Measurements from ENCODE around the gene HMGB2. TPM values are rescaled to one million over a fixed set of nuclear protein-coding genes. Genes with fewer than 3 reads are reported as not detected.

The HMGB2 gene
- 42.1 TPM for total RNA-seq
- long read RNA-seq, transcript HMGB2-201 (5 exons, 1,889 nt): major isoform, 8 of 11 reads
- long read RNA-seq, partial matches to known transcripts: 0 of 11 reads
- long read RNA-seq, other reads (novel, unspliced or antisense): 0 of 11 reads

DNA sequence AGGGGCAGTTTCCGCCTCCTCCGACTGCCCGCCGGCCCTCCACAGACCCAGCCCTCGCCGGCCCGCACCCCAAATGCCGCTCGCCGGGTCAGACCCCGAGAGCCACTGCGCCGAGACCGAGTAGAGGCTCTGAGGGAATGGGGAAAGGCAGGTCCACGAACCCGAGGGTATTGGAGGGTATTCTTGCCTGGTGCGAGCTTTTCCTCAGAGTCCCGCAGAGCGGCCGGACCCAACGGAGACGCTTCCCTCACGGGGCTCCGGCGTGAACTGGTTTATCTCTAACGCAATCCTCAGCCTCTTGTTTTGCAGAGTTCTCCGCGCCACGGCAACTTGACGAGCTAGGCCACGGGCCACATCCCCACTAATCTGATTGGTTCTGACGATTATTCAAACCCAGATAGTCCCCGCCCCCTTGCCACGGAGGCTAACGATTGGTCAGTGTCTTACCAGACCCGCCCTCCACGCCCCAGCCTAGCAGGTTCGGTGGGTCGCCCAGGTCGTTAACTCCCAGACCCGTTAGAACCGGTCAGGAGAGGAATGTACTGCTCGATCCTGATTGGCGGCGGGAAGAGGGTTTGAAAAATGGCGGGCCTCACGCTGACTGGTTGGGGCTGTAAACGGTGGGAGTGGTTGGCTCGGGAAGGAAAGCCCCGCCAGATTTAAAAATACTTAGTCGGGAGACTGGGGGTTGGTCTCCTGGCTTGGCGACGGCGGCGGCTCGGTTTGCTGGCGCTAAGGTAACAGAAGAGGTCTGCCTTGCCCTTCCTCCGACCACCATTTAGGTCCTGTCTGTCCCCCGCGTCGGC lies at the start of gene HMGB2:
Gene HMGB2 (minus strand): TSS at position 274 of the 806 bp plus-strand sequence. CDS start 709 bp downstream, outside the sequence.
- intact Hi-C loops (cut with DNase I): loop anchor here (1.0 to 5.0 kb wide), 2 partner anchors 36 to 78 kb away; partner anchors contain the start of gene SAP30
- peak; percentile 100 for DNase-seq (ENCODE audit: missing footprints)
- ATAC-seq: peak; percentile 99

DNA sequence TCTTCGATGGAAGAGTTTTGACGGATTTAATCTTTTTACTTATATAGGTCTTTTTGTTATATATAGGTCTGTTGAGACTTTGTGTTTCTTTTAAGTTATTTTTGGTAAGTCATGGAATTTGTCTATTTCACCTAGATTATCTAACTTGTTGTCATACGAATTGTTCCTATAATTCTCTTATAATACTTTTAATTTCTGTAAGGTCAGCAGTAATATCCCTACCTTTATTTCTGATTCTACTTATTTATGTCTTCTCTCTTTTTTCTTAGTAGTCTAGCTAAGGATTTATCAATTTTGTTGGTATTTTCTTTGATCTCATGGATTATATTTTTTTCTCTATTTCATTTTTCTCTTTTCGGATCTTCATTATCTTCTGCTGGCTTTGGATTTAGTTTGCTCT lies 48.2 kb upstream of the HMGB2 start:
- DNase-seq (ENCODE audit: missing footprints) (no peak), ATAC-seq (no peak)
- intact Hi-C loops (cut with DNase I): no loop called here

DNA sequence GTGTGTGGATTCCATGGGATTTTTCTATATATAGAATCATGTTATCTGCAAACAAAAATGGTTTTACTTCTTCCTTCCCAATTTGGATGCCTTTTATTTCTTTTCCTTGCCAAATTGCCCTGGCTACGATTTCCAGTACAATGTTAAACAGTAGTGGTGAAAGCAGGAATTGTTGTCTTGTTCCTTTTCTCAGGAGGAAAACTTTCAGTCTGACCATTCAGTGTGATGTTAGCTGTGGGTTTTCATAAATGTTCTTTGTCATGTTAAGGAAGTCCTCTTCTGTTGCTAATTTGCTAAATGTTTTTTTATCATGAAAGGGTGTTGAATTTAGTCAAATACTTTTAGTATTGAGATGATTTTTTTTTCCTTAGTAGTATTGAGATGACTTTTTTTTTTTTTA lies 47.5 kb upstream of the HMGB2 start:
- intact Hi-C loops (cut with DNase I): no loop called here
- ATAC-seq (no peak), DNase-seq (ENCODE audit: missing footprints) (no peak)

DNA sequence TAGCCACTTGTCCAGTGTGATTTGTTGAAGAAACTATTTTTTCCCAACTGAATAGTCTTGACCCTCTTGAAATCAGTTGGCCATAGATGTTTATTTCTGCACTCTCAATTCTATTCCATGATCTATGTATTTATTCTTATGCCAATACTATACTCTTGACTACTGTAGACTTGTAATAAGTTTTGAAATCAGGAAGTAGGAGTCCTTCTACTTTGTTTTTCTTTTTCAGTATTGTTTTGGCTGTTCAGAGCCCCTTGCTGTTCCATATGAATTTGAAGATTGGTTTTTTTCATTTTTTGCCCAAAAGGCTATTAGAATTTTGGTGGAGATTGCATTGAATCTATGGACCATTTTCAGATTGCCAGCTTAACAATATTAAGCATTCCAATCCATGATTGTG lies 46.8 kb upstream of the HMGB2 start:
- DNase-seq (ENCODE audit: missing footprints) (no peak), ATAC-seq (no peak)
- intact Hi-C loops (cut with DNase I): no loop called here

DNA sequence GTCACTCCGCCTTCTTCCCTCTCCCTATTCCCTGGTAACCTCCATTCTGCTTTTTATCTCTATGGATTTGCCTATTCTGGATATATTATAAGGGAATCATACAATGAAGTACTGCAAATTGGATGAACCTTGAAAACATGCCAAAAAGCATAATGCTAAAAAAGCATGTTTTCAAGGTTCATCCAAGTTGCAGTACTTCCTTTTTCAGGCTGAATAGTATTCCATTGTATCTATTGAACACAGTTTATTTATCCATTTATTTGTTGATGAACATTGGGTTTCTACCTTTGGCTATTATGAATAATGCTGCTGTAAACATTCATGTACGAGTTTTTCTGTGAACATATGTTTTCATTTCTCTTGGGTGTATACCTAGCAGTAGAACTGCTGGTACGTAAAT lies 45.8 kb upstream of the HMGB2 start:
- ATAC-seq: no peak
- intact Hi-C loops (cut with DNase I): no loop called here
- DNase-seq (ENCODE audit: missing footprints): no peak

DNA sequence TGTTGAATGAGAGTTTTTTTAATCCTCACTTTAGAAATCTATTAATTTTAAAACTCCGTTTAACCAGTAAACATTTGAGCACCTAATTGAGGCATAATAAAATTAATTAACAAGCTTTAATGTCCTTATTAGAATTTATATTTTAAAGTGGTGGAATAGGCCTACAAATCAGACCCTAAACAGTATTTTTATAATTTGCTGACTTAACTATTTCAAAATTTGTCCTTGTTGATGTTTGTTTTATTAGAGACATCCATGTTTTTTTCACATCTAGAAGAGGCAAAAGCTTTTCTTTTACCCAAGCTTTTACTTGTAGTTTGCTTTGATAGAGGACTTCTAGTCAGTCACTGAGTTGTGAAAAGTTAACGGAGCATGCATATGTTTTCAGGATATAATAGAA lies 40.4 kb upstream of the HMGB2 start:
- no peak for DNase-seq (ENCODE audit: missing footprints)
- intact Hi-C loops (cut with DNase I): no loop called here

DNA sequence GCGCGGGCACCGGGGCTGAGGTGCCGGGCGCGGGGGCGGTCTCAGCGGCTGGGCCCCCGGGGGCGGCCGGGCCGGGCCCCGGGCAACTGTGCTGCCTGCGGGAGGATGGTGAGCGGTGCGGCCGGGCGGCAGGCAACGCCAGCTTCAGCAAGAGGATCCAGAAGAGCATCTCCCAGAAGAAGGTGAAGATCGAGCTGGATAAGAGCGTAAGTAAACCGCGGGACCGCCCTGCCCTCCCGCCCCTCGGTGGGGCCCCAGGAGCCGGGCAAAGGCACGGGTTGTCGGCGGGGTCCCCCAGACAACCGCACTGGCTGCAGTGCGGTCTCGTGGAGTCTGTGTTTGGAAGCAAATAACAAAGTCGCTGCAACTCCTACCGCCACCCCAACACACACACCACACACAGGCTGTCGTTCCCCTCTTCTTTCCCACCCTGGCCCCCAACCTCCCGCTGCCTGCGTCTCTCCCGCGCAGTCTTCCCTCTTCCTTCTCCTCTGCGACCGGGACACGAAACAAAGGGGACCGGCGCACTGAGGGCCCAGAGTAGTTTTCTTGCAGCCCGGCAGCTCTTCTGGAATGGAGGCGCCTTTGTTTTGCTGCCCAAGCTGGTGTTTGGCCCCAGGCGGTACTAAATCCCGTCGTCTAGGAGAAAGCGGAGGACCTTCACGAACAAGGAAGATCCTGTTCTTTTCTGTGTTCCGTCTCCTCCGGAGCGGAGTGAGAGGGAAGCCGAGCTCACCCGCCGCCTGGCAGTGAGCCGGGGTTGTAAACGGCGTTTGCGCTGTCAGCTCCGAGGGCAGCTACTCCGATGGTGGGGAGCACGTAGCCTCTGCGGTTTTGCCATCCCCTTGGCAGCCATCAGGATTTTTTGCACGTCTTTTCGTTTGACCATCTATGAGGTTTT lies 37.4 kb upstream of the HMGB2 start:
- peak; percentile 28 for ATAC-seq
- intact Hi-C loops (cut with DNase I): loop anchor here (2.0 kb wide), 1 partner anchor 39 kb away; no protein-coding TSS in a partner anchor

More for the DNA sequence above, 40.4 kb upstream of the HMGB2 start:
- ATAC-seq: no peak

DNA sequence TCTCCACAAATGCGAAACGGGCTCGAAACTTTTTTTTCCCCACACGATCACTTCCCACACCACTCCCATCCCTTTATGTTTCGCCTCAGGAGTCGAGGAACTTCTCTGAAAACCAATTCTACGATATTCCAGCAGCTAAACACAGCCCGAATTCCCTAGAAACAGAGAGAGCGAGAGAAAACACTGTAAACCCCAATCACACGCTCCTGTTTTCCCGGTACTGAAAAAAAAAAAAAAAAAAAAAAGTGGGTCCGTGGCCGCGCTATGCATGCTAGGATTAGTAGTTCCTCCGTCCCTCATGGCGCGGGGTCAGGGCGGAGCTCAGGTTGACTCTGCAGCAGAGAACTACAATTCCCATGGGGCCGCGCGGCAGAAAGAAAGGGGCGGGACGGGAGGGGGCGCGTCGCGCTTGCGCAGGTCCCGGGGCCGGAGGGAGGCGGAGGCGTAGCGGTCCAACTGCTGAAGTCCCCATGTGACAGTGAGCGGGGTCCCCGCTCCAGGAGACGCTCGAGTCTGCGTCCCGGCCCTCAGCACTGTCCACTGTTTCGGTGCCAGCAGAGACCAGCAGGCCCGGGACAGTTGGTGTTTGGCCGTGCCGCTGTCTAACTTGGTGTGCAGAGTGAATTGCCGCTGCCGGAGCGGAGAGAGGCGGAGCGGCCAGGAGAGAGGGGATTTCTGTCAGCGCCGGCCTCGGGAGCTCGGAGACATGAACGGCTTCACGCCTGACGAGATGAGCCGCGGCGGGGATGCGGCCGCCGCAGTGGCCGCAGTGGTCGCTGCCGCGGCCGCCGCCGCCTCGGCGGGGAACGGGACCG lies 36.5 kb upstream of the HMGB2 start, which contains the start of gene SAP30:
Gene SAP30 (plus strand): TSS at position 478 of the 815 bp plus-strand sequence. CDS start 229 bp downstream, at position 707.
- ATAC-seq (peak; percentile 98), DNase-seq (ENCODE audit: missing footprints) (peak; percentile 99)
- intact Hi-C loops (cut with DNase I): loop anchor here (1.0 kb wide), 1 partner anchor 36 kb away; the partner anchor contains the start of gene HMGB2

More for the DNA sequence above, 37.4 kb upstream of the HMGB2 start:
- peak; percentile 86 for DNase-seq (ENCODE audit: missing footprints)

DNA sequence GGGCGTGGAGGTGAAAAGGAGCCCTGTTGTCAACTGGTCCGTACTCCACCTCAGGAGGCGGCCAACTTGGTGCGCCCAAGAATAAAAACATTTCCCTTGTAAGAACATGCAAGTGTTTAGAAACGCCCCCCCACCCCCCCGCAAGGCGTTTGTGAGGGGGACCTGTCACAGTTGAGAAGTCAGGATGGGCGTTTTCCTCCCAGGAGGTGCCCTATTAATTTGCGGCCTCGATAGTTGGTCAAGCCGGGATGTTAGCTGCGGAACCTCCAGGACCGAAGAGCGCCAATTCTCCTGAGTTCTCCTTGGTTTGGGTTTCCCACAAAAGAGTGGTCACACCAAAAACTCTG lies 35.9 kb upstream of the HMGB2 start:
- DNase-seq (ENCODE audit: missing footprints) (peak; percentile 81), ATAC-seq (peak; percentile 8)
- intact Hi-C loops (cut with DNase I): loop anchor here (1.0 kb wide), 1 partner anchor 36 kb away; the partner anchor contains the start of gene HMGB2

DNA sequence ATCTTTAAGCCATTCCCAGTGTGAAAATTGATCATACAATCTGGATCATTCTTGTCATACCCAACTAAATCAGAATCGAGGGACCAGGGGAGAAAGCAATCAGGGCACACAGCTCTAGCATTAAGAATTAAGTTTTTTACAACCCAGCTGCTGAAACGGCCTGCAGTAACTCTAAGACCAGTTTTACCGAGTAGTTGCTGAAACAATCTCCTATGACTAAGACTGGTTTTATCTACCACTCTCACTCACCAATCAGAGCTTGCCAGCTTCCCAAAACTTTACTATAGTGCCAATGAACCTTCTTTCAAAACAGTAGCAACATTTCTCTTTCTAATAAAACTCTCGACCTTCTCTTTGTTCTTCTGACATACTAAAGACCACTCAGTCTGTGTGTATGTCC lies 33.8 kb upstream of the HMGB2 start:
- intact Hi-C loops (cut with DNase I): no loop called here
- ATAC-seq: no peak

DNA sequence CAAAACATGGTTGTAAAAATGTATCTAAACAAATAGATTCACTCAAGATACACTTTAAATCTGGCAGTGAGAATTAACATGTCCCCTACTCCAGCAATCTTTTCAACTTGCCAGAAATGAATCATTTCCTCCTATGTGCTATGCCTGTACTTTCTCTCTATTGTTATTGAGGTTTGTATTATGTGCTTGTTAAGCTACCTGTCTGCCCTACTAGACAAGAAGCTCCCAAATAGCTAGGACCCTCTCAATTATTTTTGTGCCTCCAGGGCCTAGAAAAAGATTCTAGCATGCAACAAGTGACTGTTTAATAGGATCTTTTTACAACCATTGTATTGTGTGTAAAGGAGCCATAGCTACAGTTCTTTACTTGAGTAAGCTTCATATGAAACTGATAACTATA lies 33.1 kb upstream of the HMGB2 start:
- intact Hi-C loops (cut with DNase I): no loop called here
- ATAC-seq (no peak), DNase-seq (ENCODE audit: missing footprints) (no peak)

More for the DNA sequence above, 33.8 kb upstream of the HMGB2 start:
- DNase-seq (ENCODE audit: missing footprints): no peak

DNA sequence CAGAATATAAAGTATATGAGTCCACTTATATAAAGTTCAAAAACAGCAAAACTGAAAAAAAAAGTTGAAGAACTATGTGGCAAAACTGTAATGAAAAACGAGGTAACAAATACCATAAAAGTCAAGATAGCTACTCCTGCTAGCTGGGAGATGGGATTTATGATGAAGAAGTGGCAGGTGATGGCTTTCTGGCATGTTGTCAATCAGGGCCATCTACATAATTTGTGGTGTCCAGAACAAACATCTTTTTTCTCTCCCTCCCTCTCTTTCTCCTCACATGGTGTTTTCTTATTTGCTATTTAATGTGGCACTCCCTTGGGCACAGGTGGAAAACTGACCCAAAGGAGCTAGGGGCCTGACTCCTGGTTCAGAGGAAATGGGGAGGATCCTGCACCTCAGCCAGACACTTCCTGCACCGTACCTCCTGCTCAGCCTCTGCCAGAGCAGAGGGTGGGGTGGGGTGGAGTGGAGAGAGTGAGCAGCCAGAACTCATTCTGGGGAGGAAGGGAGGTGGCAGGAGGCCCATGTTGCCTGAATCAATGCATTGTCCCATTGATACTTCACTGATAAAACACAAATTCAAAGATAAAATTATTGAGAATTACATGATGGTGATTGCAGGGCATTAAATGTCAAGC lies 31.3 kb upstream of the HMGB2 start:
- DNase-seq (ENCODE audit: missing footprints) (no peak), ATAC-seq (no peak)
- intact Hi-C loops (cut with DNase I): no loop called here

DNA sequence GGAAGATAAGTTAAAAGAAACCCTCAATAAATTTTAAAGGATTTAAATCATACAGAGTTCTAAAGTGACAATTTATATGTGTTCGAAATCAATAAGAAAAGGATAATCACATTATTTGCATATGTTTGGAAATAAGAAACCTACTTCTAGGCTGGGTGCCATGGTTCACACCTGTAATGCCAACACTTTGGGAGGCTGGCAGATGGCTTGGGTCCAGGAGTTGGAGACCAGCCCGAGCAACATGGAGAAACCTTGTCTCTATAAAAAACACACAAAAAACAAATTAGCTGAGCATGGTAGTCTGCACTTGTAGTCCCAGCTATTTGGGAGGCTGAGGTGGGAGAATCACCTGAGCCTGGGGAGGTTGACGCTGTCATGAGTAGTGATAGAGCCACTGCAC lies 28.5 kb upstream of the HMGB2 start:
- intact Hi-C loops (cut with DNase I): no loop called here
- ATAC-seq (no peak), DNase-seq (ENCODE audit: missing footprints) (no peak)

DNA sequence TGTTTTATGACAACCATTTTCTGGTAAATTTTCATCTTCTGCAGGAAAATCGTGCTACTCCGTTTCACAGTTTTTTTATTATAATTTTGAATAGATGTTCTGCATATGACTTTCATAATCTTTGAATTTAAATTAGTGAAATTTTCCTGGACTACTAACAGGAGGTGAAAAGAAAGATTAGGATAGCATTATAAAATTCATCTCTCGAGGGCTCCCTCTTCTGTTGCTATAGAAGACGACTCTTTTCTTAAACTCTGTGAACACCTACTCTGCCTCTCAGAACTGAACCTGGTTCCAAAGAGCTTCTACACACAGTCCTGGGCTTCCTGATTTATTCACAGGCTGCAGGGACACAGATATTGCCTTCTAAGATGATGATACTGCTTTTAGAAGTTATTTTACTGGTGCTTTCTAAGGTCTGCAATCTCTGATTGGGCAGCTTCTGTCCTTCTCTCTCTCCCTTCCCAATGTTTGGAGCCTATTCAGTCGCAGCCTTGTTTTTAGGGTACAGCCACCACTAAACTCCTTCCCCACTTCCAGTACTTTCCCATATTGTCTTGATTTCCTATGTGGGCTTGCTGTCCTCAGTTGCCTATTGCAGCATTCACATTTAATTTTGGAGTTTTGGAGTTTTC lies 26.5 kb upstream of the HMGB2 start:
- DNase-seq (ENCODE audit: missing footprints) (no peak), ATAC-seq (no peak)
- intact Hi-C loops (cut with DNase I): no loop called here

DNA sequence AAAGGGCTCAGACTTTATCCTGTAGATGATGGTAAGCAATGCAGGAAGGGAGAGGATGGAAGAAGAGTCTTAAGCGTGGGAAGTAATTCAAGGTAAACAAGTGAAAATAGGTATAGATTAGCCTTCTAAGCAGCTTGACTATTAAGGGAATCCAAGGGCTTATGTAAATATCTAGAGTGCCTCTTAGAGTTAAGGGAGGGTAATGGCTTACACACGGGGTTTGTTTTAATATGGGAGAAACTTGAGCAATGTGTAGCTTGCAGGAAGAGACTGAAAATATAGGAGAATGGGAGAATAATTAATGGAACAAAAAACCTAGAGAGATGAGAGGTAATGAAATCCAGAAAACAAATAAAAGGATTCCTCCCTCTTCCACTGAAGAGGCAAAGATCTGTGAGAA lies 23.8 kb upstream of the HMGB2 start:
- ATAC-seq: no peak
- DNase-seq (ENCODE audit: missing footprints): no peak
- intact Hi-C loops (cut with DNase I): no loop called here

DNA sequence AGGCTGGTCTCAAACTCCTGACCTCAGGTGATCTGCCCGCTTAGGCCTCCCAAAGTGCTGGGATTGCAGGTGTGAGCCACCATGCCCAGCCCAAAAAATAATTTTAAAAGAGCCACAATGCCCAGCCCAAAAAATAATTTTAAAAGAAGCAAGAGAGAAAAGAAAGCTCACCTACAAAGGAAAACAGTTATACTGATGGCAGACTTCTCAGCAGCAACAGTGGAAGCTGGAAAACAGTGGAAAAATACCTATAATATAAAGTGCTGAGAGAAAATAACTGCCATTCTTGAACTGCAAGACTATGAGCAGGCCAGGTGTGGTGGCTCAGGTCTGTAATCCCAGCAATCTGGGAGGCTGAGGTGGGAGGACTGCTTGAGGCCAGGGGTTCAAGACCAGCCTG lies 13.3 kb upstream of the HMGB2 start:
- DNase-seq (ENCODE audit: missing footprints) (no peak), ATAC-seq (no peak)
- intact Hi-C loops (cut with DNase I): no loop called here

DNA sequence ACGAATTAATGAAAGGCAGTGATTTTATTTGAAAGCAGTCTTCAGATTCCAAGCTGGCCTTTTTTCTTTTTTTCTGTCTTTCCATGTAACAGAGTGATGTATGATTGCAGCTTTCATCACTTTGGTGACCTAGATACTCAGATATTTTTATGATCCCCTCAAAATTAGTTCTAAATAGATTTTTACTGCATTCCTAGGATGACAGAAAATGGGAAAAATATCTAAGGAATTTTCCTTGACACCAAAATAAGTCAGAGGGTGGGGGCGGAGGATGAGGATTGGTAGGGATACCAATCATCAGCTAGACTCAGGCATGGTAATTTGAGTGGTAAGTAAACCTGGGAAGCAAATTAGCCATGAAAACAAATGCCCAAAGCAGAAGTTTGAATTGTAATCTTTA lies 11.9 kb upstream of the HMGB2 start:
- DNase-seq (ENCODE audit: missing footprints) (no peak), ATAC-seq (no peak)
- intact Hi-C loops (cut with DNase I): no loop called here

DNA sequence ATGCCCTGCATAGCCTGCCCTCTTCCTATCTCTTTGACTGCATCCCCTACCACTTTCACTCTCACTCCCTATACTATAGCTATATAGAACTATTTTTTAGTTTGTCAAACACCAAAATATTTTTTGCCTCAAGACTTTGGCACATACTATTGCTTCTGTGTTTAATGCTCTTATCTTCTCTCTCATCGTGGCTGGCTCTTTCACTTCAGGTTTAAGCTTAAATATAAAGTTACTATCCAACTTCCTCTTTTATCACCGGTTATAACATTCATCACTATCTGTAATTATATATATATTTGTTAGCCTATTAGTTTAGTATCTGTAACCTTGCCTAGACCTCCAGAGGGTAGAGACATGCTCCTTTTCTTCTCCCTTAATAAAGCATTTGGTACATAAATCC lies 11.5 kb upstream of the HMGB2 start:
- ATAC-seq: no peak
- no peak for DNase-seq (ENCODE audit: missing footprints)
- intact Hi-C loops (cut with DNase I): no loop called here

Data from Right ventricle myocardium inferior (tissue), 1 donor.